GM23338 (cell line): ENCODE measurements around the gene AJM1. TPM values are rescaled to one million over a fixed set of nuclear protein-coding genes. Genes with fewer than 3 reads are reported as not detected.
A peak's percentile ranks its signal among the peaks of the same experiment; 100 is the strongest.
"Not testable (repeated sequence)": the region's sequence is repeated elsewhere in the genome, so short reads cannot be mapped to it uniquely, and the experiment has no call there.

Source experiments
- ATAC-seq: fragments of 200-7000 bp; cut with Tn5 transposase; 3 replicates; pipeline ENCODE4 v1.9.1; 2020
- DNase-seq: peaks from one replicate; pipeline ENCODE4 v3.0.0-alpha.2; 2015; ENCODE audit warnings: low spot score
- H2AFZ ChIP-seq: fragments of 200-600 bp; sonication (generic); 2 replicates; pipeline ENCODE4 v1.8.0; 2016; ENCODE audit warnings: antibody characterized with exemption, mild to moderate bottlenecking, moderate library complexity
- H3F3A ChIP-seq: fragments of 200-600 bp; sonication (generic); replicated peaks from 2 replicates; pipeline ENCODE4 v1.8.0; 2017; ENCODE audit warnings: antibody characterized with exemption, mixed run types, low read depth
- H3K27ac ChIP-seq: fragments of 200-600 bp; sonication (generic); 2 replicates; pipeline ENCODE4 v1.6.1; 2016; ENCODE audit warnings: low read depth
- H3K27me3 ChIP-seq: fragments of 200-600 bp; sonication (generic); 2 replicates; pipeline ENCODE4 v1.8.0; 2016; ENCODE audit warnings: mild to moderate bottlenecking, mixed run types, moderate library complexity; ENCODE audit not compliant: insufficient read depth
- H3K36me3 ChIP-seq: fragments of 200-600 bp; sonication (generic); 2 replicates; pipeline ENCODE4 v1.8.0; 2016; ENCODE audit warnings: mild to moderate bottlenecking; ENCODE audit not compliant: insufficient read depth
- H3K4me1 ChIP-seq: fragments of 200-600 bp; sonication (generic); 2 replicates; pipeline ENCODE4 v1.8.0; 2016; ENCODE audit warnings: mild to moderate bottlenecking, moderate library complexity; ENCODE audit not compliant: insufficient read depth
- H3K4me2 ChIP-seq: fragments of 200-600 bp; sonication (generic); 2 replicates; pipeline ENCODE4 v1.7.1; 2017; ENCODE audit warnings: mixed run types
- H3K4me3 ChIP-seq: fragments of 200-600 bp; sonication (generic); 2 replicates; pipeline ENCODE4 v1.6.1; 2016; ENCODE audit warnings: mixed run types
- H3K79me2 ChIP-seq: fragments of 200-600 bp; sonication (generic); replicated peaks from 2 replicates; pipeline ENCODE4 v1.8.0; 2017; ENCODE audit warnings: mild to moderate bottlenecking; ENCODE audit not compliant: insufficient read depth
- H3K9me2 ChIP-seq: fragments of 200-600 bp; sonication (generic); 2 replicates; pipeline ENCODE4 v1.8.0; 2017; ENCODE audit not compliant: insufficient read depth
- H4K20me1 ChIP-seq: fragments of 200-600 bp; sonication (generic); replicated peaks from 2 replicates; pipeline ENCODE4 v1.8.0; 2017; ENCODE audit warnings: mild to moderate bottlenecking; ENCODE audit not compliant: insufficient read depth
- H3K27ac Mint-ChIP-seq: 2 replicates; pipeline ENCODE4 v1.8.0; 2020; ENCODE audit warnings: inconsistent platforms, mild to moderate bottlenecking, moderate library complexity, mixed read lengths
- H3K27me3 Mint-ChIP-seq: 3 replicates; pipeline ENCODE4 v1.8.0; 2022; ENCODE audit warnings: low read depth, mild to moderate bottlenecking, moderate library complexity, mixed read lengths, inconsistent platforms; ENCODE audit not compliant: insufficient read depth, poor library complexity
- H3K36me3 Mint-ChIP-seq: 3 replicates; pipeline ENCODE4 v1.8.0; 2021; ENCODE audit warnings: low read depth, mild to moderate bottlenecking, inconsistent platforms, moderate library complexity, mixed read lengths
- H3K4me1 Mint-ChIP-seq: 3 replicates; pipeline ENCODE4 v1.8.0; 2020; ENCODE audit warnings: mild to moderate bottlenecking, inconsistent platforms, mixed read lengths
- H3K4me3 Mint-ChIP-seq: 3 replicates; pipeline ENCODE4 v1.8.0; 2021; ENCODE audit warnings: moderate library complexity, mild to moderate bottlenecking, inconsistent platforms, mixed read lengths
- H3K9me3 Mint-ChIP-seq: 3 replicates; pipeline ENCODE4 v1.8.0; 2020; ENCODE audit warnings: moderate library complexity, mild to moderate bottlenecking, inconsistent platforms, mixed read lengths
- CTCF ChIP-seq, 2 experiments: fragments of 200-600 bp in 1 of 2; sonication (generic) in 1 of 2; conservative IDR thresholded peaks; 2 replicates each; pipeline versions ENCODE4 v1.5.1 to v1.6.1; 2016 to 2017; ENCODE audit warnings: antibody characterized with exemption in 2 of 2, low read depth in 2 of 2, mild to moderate bottlenecking in 2 of 2, moderate library complexity in 1 of 2
- EZH2 ChIP-seq: fragments of 200-600 bp; sonication (generic); IDR thresholded peaks from one replicate; pipeline ENCODE4 v1.8.0; 2017; ENCODE audit warnings: antibody characterized with exemption, mild to moderate bottlenecking, low read depth; ENCODE audit not compliant: unreplicated experiment
- NANOG ChIP-seq: IDR thresholded peaks from 2 replicates; pipeline ENCODE4 v1.6.1; 2016; ENCODE audit warnings: antibody characterized with exemption, borderline replicate concordance
- POLR2AphosphoS5 ChIP-seq: IDR thresholded peaks from 2 replicates; pipeline ENCODE4 v1.6.1; 2016; ENCODE audit warnings: antibody characterized with exemption, low read depth
- ZNF331 ChIP-seq: fragments of 250-450 bp; sonication (Bioruptor Pico); IDR thresholded peaks from 2 replicates; pipeline ENCODE4 v1.5.0; 2020; ENCODE audit warnings: low read depth, mild to moderate bottlenecking, moderate library complexity
- ZNF462 ChIP-seq: fragments of 250-450 bp; sonication (Bioruptor Pico); IDR thresholded peaks from 2 replicates; pipeline ENCODE4 v1.5.0; 2020; ENCODE audit warnings: mild to moderate bottlenecking, moderate library complexity
- polyA plus RNA-seq: library from polyadenylated mRNA; unstranded; fragments of >200 nt; fragmentation: Nextera tagmentation; extraction: Ambion mirVana; gene quantifications from 2 replicates; pipeline ENCODE4 v1.2.1, GENCODE V29; 2016
- total RNA-seq: library from RNA; depleted of rRNA; stranded (reverse); fragments of >200 nt; shearing (Covaris generic); gene quantifications from 2 replicates; pipeline ENCODE4 v1.2.3, GENCODE V29; 2014

AJM1 gene
- total and polyA plus RNA-seq, 2 experiments from 2014 or later = 0.36 to 0.49 TPM

- no peak overlapping the region for H3K27ac Mint-ChIP-seq
Observed at GRCh38 chr9:136865768-136866103, 23.5 kb downstream of the AJM1 start.

GRCh38 chr9:136866898-136867421 is 24.7 kb downstream of the AJM1 start:
- H3K4me1 Mint-ChIP-seq, H3F3A ChIP-seq, H3K4me1 ChIP-seq, ATAC-seq, H3K27ac ChIP-seq, H3K27me3 ChIP-seq, DNase-seq, H3K9me2 ChIP-seq, H3K27ac Mint-ChIP-seq, H2AFZ ChIP-seq: not testable (repeated sequence)
- Mint-ChIP-seq H3K36me3 (peaks cover 61% of the 10 kb centered on the region), H3K4me3 (peak overlapping the region; percentile 58; the same call in 2 of the 3 replicates), H3K27me3 (peaks cover 20% of the 10 kb centered on the region), H3K9me3 (peaks cover 47% of the 10 kb centered on the region)
- Histone ChIP-seq H4K20me1 (peaks cover 16% of the 10 kb centered on the region), H3K36me3 (peaks cover 13% of the 10 kb centered on the region), H3K4me2 (peak overlapping the region; percentile 57; the same call in 1 of the 2 replicates), H3K4me3 (peak overlapping the region; percentile 88; the same call in 1 of the 2 replicates), H3K79me2 (peaks cover 21% of the 10 kb centered on the region)

More at GRCh38 chr9:136865768-136866103, 23.5 kb downstream of the AJM1 start:
- no peak for TF ChIP-seq ZNF331 (CRISPR knock-in tag)
- TF ChIP-seq POLR2AphosphoS5 = no peak
- no peak for TF ChIP-seq NANOG
- Histone ChIP-seq H4K20me1 (peaks cover 20% of the 10 kb centered on the region), H3K9me2 (peaks cover 4% of the 10 kb centered on the region; the same call in 1 of the 2 replicates), H3K4me3 (peak overlapping the region; percentile 88), H3K27ac (no peak overlapping the region), H3K79me2 (peaks cover 21% of the 10 kb centered on the region), H3K4me2 (peak overlapping the region; percentile 79), H3K27me3 (no peaks in the 10 kb centered on the region), H3F3A (0 out of 2 replicates have a peak, but pooled peaks cover 2% of the 10 kb centered on the region), H2AFZ (no peak overlapping the region), H3K4me1 (peaks cover 3% of the 10 kb centered on the region; the same call in 1 of the 2 replicates), H3K36me3 (peaks cover 13% of the 10 kb centered on the region)
- peak overlapping the region; percentile 80 for H3K4me3 Mint-ChIP-seq
- DNase-seq = peak; percentile 39
- peaks cover 5% of the 10 kb centered on the region for H3K4me1 Mint-ChIP-seq
- peak; percentile 64 for ATAC-seq
- H3K36me3 Mint-ChIP-seq = peaks cover 61% of the 10 kb centered on the region
- peaks cover 36% of the 10 kb centered on the region for H3K9me3 Mint-ChIP-seq
- peaks cover 20% of the 10 kb centered on the region for H3K27me3 Mint-ChIP-seq

GRCh38 chr9:136867480-136867879 is 25.2 kb downstream of the AJM1 start:
- no peak overlapping the region for H3K4me2 ChIP-seq
- TF ChIP-seq CTCF (conservative IDR thresholded peaks at IDR 0.05; ENCODE audit: low read depth in 2 of 2) (no peak), POLR2AphosphoS5 (no peak), ZNF331 (CRISPR knock-in tag) (no peak), ZNF462 (CRISPR knock-in tag) (no peak), EZH2 (no peak)

More at GRCh38 chr9:136867480-136867879, 25.2 kb downstream of the AJM1 start:
- peak overlapping the region; percentile 46; the same call in 2 of the 3 replicates for H3K4me3 Mint-ChIP-seq
- Histone ChIP-seq H3K79me2 (peaks cover 21% of the 10 kb centered on the region), H3K36me3 (peaks cover 10% of the 10 kb centered on the region), H3K9me2 (peaks cover 4% of the 10 kb centered on the region; the same call in 1 of the 2 replicates), H3K27me3 (no peaks in the 10 kb centered on the region), H2AFZ (no peak overlapping the region), H3K4me1 (peaks cover 3% of the 10 kb centered on the region; the same call in 1 of the 2 replicates), H3K4me3 (no peak overlapping the region), H3K27ac (no peak overlapping the region), H3F3A (0 out of 2 replicates have a peak, but pooled peaks cover 2% of the 10 kb centered on the region), H4K20me1 (peaks cover 15% of the 10 kb centered on the region)
- ATAC-seq = no peak
- peaks cover 5% of the 10 kb centered on the region for H3K4me1 Mint-ChIP-seq
- peaks cover 20% of the 10 kb centered on the region for H3K27me3 Mint-ChIP-seq
- DNase-seq = no peak
- H3K36me3 Mint-ChIP-seq = peaks cover 57% of the 10 kb centered on the region
- peaks cover 52% of the 10 kb centered on the region for H3K9me3 Mint-ChIP-seq
- no peak overlapping the region for H3K27ac Mint-ChIP-seq
